Stimulated activated CD4-positive, alpha-beta T cell treated with anti-CD3 and anti-CD28 coated beads, Interleukin-1b, Interleukin-23, amount 100 ng/mL, for 4 hours (primary cell): Measurements from ENCODE around the gene LUM.
"Not testable (repeated sequence)": the region's sequence is repeated elsewhere in the genome, so short reads cannot be mapped to it uniquely, and the experiment has no call there.

Source experiments
- DNase-seq, 2 donors: peaks; one replicate each; pipeline ENCODE4 v3.0.0-alpha.2; 2020; ENCODE audit warnings: low read depth in 2 of 2

Gene LUM

GRCh38 chr12:91109581-91110310, 1.5 kb downstream of the LUM start:
- DNase-seq, result no peak

- DNase-seq, result peak; percentile 7 to 29
Observed at GRCh38 chr12:91109148-91109564, 2.1 kb downstream of the LUM start.

GRCh38 chr12:91108196-91108755, 3.0 kb downstream of the LUM start:
- DNase-seq, result no peak

GRCh38 chr12:91106283-91106682, 5.0 kb downstream of the LUM start:
- DNase-seq, result no peak

GRCh38 chr12:91105807-91106206, 5.5 kb downstream of the LUM start:
- DNase-seq, result no peak

GRCh38 chr12:91104812-91105466, 6.4 kb downstream of the LUM start:
- no peak for DNase-seq

- DNase-seq, result no peak
Observed at GRCh38 chr12:91103624-91104023, 7.7 kb downstream of the LUM start.

- DNase-seq, result no peak
Observed at GRCh38 chr12:91103101-91103500, 8.2 kb downstream of the LUM start.

- DNase-seq, result no peak
Observed at GRCh38 chr12:91100906-91101305, 10.4 kb downstream of the LUM start.

GRCh38 chr12:91099836-91100235, 11.5 kb downstream of the LUM start:
- no peak for DNase-seq

- no peak for DNase-seq
Observed at GRCh38 chr12:91099341-91099740, 12.0 kb downstream of the LUM start.

GRCh38 chr12:91098941-91099340, 12.4 kb downstream of the LUM start:
- DNase-seq, result no peak

- no peak for DNase-seq
Observed at GRCh38 chr12:91098461-91098860, 12.8 kb downstream of the LUM start.

- DNase-seq, result no peak
Observed at GRCh38 chr12:91094957-91095356, 16.3 kb downstream of the LUM start.

- DNase-seq, result no peak
Observed at GRCh38 chr12:91094032-91094662, 17.1 kb downstream of the LUM start.

GRCh38 chr12:91093341-91093740, 18.0 kb downstream of the LUM start:
- DNase-seq, result no peak

GRCh38 chr12:91091916-91092715, 19.2 kb downstream of the LUM start:
- no peak for DNase-seq

GRCh38 chr12:91089953-91090352, 21.3 kb downstream of the LUM start:
- DNase-seq, result not testable (repeated sequence)

- DNase-seq, result no peak
Observed at GRCh38 chr12:91080041-91080440, 31.3 kb downstream of the LUM start.

- DNase-seq, result no peak
Observed at GRCh38 chr12:91078501-91078900, 32.8 kb downstream of the LUM start.

- DNase-seq, result no peak
Observed at GRCh38 chr12:91077228-91077954, 33.9 kb downstream of the LUM start.
